Measurements from ENCODE around the gene SYCN.
"Not testable (repeated sequence)": the region's sequence is repeated elsewhere in the genome, so short reads cannot be mapped to it uniquely, and the experiment has no call there.

The SYCN gene

DNA sequence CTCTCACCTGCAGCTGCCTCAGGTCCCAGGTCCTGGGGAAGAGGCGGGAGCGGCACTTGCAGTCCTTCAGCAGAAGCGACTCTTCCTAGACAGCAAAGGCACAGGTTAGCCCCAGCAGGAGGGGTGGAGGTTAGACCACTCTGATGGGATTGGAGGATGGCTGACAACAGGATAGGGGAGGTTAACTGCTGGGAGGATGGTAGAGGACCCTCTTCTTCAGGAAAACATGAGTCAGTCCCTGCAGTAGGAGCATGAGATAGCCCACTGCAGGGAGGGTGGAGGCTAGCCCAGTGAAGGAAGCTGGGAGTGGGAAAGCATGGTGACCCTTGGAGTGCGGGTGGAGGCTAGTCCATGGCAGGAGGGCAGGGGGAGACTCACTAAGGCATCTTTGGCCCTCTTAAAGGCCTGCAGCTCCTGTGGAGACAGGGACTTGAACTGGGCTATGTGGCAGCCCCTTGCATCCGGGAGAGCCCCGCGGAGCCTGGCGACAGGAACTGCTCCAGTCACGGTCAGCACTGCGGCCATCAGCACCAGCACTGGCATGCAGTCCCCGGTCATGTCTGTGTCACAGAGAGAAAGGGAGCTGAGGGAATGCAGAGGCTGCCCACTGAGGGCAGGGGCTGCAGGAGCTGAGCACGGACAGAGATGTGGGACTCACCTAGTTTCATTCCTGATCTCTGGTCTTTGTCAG, 40.5 kb upstream of the SYCN start, which contains the start of gene IFNL3:
Gene IFNL3, minus strand, starts transcription at position 597 of the 691 bp plus-strand sequence. Its CDS starts 39 bp downstream, at position 558.
- not testable (repeated sequence) for H3K4me3 ChIP-seq (ENCODE audit: insufficient read depth, low read depth, low read length, poor library complexity, severe bottlenecking); DNase-seq; H3K36me3 ChIP-seq (ENCODE audit: control insufficient read depth, insufficient read depth, low read length); H3K27ac ChIP-seq (ENCODE audit: insufficient read depth, low read length, poor library complexity, severe bottlenecking); H3K27me3 ChIP-seq (replicated peaks; ENCODE audit: control insufficient read depth, insufficient read depth, low read length, poor library complexity, severe bottlenecking); H3K4me1 ChIP-seq (ENCODE audit: control insufficient read depth, insufficient read depth, low read length, poor library complexity, severe bottlenecking); H3K9me3 ChIP-seq (ENCODE audit: control insufficient read depth, low read length)

- not testable (repeated sequence) for H3K27ac ChIP-seq (ENCODE audit: insufficient read depth, low read length, poor library complexity, severe bottlenecking); H3K36me3 ChIP-seq (ENCODE audit: control insufficient read depth, insufficient read depth, low read length); H3K27me3 ChIP-seq (replicated peaks; ENCODE audit: control insufficient read depth, insufficient read depth, low read length, poor library complexity, severe bottlenecking); H3K9me3 ChIP-seq (ENCODE audit: control insufficient read depth, low read length); H3K4me3 ChIP-seq (ENCODE audit: insufficient read depth, low read depth, low read length, poor library complexity, severe bottlenecking); DNase-seq; H3K4me1 ChIP-seq (ENCODE audit: control insufficient read depth, insufficient read depth, low read length, poor library complexity, severe bottlenecking)
These were observed 39.7 kb upstream of the SYCN start for GRCh38 chr19:39243741-39244140.

- H3K36me3 ChIP-seq (ENCODE audit: control insufficient read depth, insufficient read depth, low read length): no peaks in the 10 kb centered on the region
- H3K27me3 ChIP-seq (replicated peaks; ENCODE audit: control insufficient read depth, insufficient read depth, low read length, poor library complexity, severe bottlenecking): no peaks in the 10 kb centered on the region
- no peaks in the 10 kb centered on the region for H3K9me3 ChIP-seq (ENCODE audit: control insufficient read depth, low read length)
- H3K27ac ChIP-seq (ENCODE audit: insufficient read depth, low read length, poor library complexity, severe bottlenecking): no peak overlapping the region
- H3K4me3 ChIP-seq (ENCODE audit: insufficient read depth, low read depth, low read length, poor library complexity, severe bottlenecking): no peak overlapping the region
- peaks cover 5% of the 10 kb centered on the region for H3K4me1 ChIP-seq (ENCODE audit: control insufficient read depth, insufficient read depth, low read length, poor library complexity, severe bottlenecking)
- DNase-seq: no peak
These were observed 36.4 kb upstream of the SYCN start for GRCh38 chr19:39240421-39240820.

DNA sequence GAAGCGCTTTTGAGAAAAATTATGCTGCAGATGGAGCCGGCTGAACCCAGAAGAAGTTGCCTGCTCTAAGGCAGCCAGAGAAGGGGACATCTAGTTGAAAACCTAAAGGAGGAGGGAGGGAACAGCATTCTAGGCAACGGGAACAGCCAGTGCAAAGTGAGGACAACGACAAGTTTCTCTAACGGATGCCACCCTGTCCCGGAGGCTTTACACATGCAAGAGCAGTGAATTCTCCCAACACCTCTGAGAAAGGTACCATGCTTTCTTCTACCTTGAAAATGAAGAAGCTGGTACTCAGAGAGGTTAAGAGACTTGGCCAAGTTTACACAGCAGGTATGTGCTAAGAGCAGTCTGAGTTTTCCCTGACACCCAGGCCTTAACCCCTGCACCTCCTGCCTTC, 34.9 kb upstream of the SYCN start:
- H3K36me3 ChIP-seq (ENCODE audit: control insufficient read depth, insufficient read depth, low read length): no peaks in the 10 kb centered on the region
- no peaks in the 10 kb centered on the region for H3K9me3 ChIP-seq (ENCODE audit: control insufficient read depth, low read length)
- H3K27ac ChIP-seq (ENCODE audit: insufficient read depth, low read length, poor library complexity, severe bottlenecking): no peak overlapping the region
- no peak for DNase-seq
- no peaks in the 10 kb centered on the region for H3K27me3 ChIP-seq (replicated peaks; ENCODE audit: control insufficient read depth, insufficient read depth, low read length, poor library complexity, severe bottlenecking)
- no peak overlapping the region for H3K4me3 ChIP-seq (ENCODE audit: insufficient read depth, low read depth, low read length, poor library complexity, severe bottlenecking)
- H3K4me1 ChIP-seq (ENCODE audit: control insufficient read depth, insufficient read depth, low read length, poor library complexity, severe bottlenecking): peaks cover 5% of the 10 kb centered on the region

DNA sequence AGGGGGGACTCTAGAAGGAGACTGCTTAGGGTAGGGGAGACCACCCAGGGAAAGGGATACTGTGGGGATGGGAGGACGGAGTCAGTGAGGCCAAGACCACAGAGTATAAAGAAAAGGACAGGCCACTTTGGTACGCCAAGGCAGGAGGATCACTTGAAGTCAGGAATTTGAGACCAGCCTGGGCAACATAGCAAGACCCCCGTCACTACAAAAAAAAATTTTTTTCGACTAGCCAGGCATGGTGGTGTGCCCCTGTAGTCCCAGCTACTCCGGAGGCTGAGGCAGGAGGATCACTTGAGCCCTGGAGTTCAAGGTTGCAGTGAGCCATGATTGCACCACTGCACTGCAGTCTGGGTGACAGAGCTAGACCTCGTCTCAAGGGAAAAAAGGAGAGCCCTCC, 34.1 kb upstream of the SYCN start:
- peaks cover 5% of the 10 kb centered on the region for H3K4me1 ChIP-seq (ENCODE audit: control insufficient read depth, insufficient read depth, low read length, poor library complexity, severe bottlenecking)
- peak overlapping the region; percentile 42 for H3K4me3 ChIP-seq (ENCODE audit: insufficient read depth, low read depth, low read length, poor library complexity, severe bottlenecking)
- no peaks in the 10 kb centered on the region for H3K27me3 ChIP-seq (replicated peaks; ENCODE audit: control insufficient read depth, insufficient read depth, low read length, poor library complexity, severe bottlenecking)
- no peak overlapping the region for H3K27ac ChIP-seq (ENCODE audit: insufficient read depth, low read length, poor library complexity, severe bottlenecking)
- H3K9me3 ChIP-seq (ENCODE audit: control insufficient read depth, low read length): no peaks in the 10 kb centered on the region
- DNase-seq: no peak
- H3K36me3 ChIP-seq (ENCODE audit: control insufficient read depth, insufficient read depth, low read length): no peaks in the 10 kb centered on the region

DNA sequence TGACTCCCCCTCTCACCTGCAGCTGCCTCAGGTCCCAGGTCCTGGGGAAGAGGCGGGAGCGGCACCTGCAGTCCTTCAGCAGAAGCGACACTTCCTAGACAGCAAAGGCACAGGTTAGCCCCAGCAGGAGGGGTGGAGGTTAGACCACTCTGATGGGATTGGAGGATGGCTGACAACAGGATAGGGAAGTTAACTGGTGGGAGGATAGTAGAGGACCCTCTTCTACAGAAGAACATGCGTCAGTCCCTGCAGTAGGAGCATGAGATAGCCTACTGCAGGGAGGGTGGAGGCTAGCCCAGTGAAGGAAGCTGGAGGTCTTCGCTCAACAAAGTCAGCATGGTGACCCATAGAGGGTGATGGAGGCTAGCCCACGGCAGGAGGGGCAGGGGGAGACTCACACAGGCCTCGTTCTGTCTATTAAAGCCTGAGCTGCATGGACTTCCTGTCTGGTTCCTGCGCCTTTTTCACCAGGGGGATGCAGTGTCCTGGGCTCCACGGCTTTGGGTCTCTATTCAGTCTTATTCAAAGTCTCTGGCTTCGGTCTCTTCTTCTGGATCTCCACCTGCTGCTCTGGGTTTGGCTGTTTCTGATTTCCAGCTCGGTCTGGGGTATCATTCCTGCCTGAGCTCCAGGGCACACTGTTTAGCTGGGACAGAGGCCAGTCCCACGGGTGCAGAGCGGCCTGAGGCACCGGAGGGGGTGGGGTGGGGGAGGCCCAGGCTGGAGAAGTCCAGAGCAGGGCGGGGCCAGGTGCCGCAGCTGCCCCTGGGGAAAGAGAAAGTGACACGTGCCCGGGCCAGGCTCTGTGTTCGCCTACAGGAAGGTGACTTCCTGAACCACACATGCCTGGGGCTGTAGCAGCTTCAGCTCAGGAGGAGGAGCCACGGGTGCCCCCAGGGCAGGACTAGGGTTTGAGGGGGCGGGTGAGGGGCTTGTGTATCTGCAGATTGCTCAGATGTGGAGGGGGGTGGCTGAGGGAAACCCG, 33.4 kb upstream of the SYCN start:
- Histone ChIP-seq H3K4me3 (ENCODE audit: insufficient read depth, low read depth, low read length, poor library complexity, severe bottlenecking) (peak overlapping the region; percentile 42), H3K27me3 (replicated peaks; ENCODE audit: control insufficient read depth, insufficient read depth, low read length, poor library complexity, severe bottlenecking) (no peaks in the 10 kb centered on the region), H3K27ac (ENCODE audit: insufficient read depth, low read length, poor library complexity, severe bottlenecking) (peak overlapping the region; percentile 31)

DNA sequence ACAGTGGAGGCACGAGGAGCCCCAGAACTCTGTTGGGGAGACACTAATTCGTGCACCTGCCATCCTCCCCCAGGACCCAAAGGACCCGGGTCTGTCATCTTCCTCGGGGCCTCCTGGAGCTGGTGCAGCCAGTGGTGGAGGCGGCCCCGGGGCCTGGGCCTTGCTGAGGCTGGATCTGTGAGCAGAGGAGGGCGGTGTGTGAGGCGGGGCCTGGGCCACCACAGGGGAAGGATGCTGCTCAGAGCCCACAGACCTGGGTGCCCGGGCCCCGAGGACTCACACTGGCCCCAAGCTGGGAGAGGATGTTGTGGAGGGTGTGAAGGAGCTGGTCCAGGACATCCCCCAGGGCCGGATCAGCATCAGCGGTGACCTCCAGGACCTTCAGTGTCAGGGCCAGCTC, 32.5 kb upstream of the SYCN start:
- no peak for DNase-seq
- no peak overlapping the region for H3K27ac ChIP-seq (ENCODE audit: insufficient read depth, low read length, poor library complexity, severe bottlenecking)
- H3K4me1 ChIP-seq (ENCODE audit: control insufficient read depth, insufficient read depth, low read length, poor library complexity, severe bottlenecking): peaks cover 5% of the 10 kb centered on the region
- no peaks in the 10 kb centered on the region for H3K9me3 ChIP-seq (ENCODE audit: control insufficient read depth, low read length)
- H3K4me3 ChIP-seq (ENCODE audit: insufficient read depth, low read depth, low read length, poor library complexity, severe bottlenecking): no peak overlapping the region
- H3K27me3 ChIP-seq (replicated peaks; ENCODE audit: control insufficient read depth, insufficient read depth, low read length, poor library complexity, severe bottlenecking): no peaks in the 10 kb centered on the region
- no peaks in the 10 kb centered on the region for H3K36me3 ChIP-seq (ENCODE audit: control insufficient read depth, insufficient read depth, low read length)

More for the DNA sequence above, 33.4 kb upstream of the SYCN start:
- H3K36me3 ChIP-seq (ENCODE audit: control insufficient read depth, insufficient read depth, low read length): no peaks in the 10 kb centered on the region
- H3K9me3 ChIP-seq (ENCODE audit: control insufficient read depth, low read length): no peaks in the 10 kb centered on the region
- H3K4me1 ChIP-seq (ENCODE audit: control insufficient read depth, insufficient read depth, low read length, poor library complexity, severe bottlenecking): peaks cover 5% of the 10 kb centered on the region
- no peak for DNase-seq

DNA sequence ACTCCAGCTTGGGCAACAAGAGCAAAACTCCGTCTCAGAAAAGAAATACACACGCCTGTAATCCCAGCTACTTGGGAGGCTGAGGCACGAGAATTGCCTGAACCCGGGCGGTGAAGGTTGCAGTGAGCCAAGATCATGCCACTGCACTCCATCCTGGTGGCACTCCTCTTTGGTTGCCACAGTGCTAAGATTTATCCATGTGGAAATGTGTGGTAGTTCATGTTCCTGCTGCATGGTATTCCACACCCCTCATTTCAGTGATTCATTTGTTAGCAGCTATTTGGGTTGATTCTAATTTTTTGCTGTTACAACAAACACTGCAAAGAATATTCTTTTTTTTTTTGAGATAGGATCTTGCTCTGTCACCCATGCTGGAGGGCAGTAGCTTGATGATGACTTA, 28.6 kb upstream of the SYCN start:
- Histone ChIP-seq H3K27ac (ENCODE audit: insufficient read depth, low read length, poor library complexity, severe bottlenecking) (no peak overlapping the region), H3K4me3 (ENCODE audit: insufficient read depth, low read depth, low read length, poor library complexity, severe bottlenecking) (no peak overlapping the region), H3K4me1 (ENCODE audit: control insufficient read depth, insufficient read depth, low read length, poor library complexity, severe bottlenecking) (no peaks in the 10 kb centered on the region), H3K36me3 (ENCODE audit: control insufficient read depth, insufficient read depth, low read length) (no peaks in the 10 kb centered on the region), H3K9me3 (ENCODE audit: control insufficient read depth, low read length) (no peaks in the 10 kb centered on the region), H3K27me3 (replicated peaks; ENCODE audit: control insufficient read depth, insufficient read depth, low read length, poor library complexity, severe bottlenecking) (no peaks in the 10 kb centered on the region)
- DNase-seq: no peak

DNA sequence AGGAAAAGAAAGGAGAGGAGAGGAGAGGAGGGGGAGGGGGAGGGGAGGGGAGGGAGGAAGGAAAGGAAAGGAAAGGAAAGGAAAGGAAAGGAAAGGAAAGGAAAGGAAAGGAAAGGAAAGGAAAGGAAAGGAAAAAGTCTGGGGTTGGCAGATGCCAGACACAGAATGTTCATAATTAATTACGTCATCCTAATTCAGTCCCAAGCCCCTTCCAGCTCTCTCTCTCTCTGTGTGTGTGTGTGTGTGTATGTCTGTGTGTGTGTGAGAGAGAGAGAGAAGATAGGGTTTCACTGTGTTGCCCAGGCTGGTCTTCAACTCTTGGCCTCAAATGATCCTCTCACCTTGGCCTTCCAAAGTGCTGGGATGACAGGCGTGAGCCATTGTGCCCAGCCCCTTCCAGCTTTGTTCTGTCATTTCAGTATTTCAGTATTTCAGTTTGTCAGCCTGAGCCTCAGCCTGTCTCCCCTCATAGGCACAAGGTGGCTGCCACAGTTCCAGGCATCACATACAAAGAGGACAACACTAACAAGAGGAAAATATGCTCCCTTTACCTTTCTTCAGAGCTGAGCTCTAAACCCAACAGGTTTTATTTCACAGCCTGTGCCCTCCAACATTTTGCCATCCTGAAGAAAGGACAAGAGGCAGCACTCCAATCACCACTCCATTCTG, 26.2 kb upstream of the SYCN start:
- no peaks in the 10 kb centered on the region for H3K4me1 ChIP-seq (ENCODE audit: control insufficient read depth, insufficient read depth, low read length, poor library complexity, severe bottlenecking)

More for the DNA sequence above, 26.2 kb upstream of the SYCN start:
- H3K27ac ChIP-seq (ENCODE audit: insufficient read depth, low read length, poor library complexity, severe bottlenecking): no peak overlapping the region
- no peaks in the 10 kb centered on the region for H3K27me3 ChIP-seq (replicated peaks; ENCODE audit: control insufficient read depth, insufficient read depth, low read length, poor library complexity, severe bottlenecking)
- DNase-seq: no peak
- no peaks in the 10 kb centered on the region for H3K36me3 ChIP-seq (ENCODE audit: control insufficient read depth, insufficient read depth, low read length)
- H3K4me3 ChIP-seq (ENCODE audit: insufficient read depth, low read depth, low read length, poor library complexity, severe bottlenecking): no peak overlapping the region
- H3K9me3 ChIP-seq (ENCODE audit: control insufficient read depth, low read length): no peaks in the 10 kb centered on the region

Data from effector memory CD4-positive, alpha-beta T cell (primary cell).